Calu3 (cell line): ENCODE data around the gene TRIM36. TPM values are rescaled to one million over a fixed set of nuclear protein-coding genes. Genes with fewer than 3 reads are reported as not detected.

Experiments used
- BruUV-seq: library from RNA; stranded (reverse); fragments of 400-500 nt; replicated peaks from 2 replicates; lab custom pipeline; 2021; lab: Mats Ljungman, UMichigan
- CTCF ChIA-PET: fragments of 300-600 bp; sonication (Branson Sonifier 250); formaldehyde crosslinking; loops from one replicate; lab custom pipeline; 2022; ENCODE audit warnings: antibody characterized with exemption; lab: Charles Lee
- DNase-seq: peaks from one replicate; pipeline ENCODE4 v3.0.0; 2022
- H3K27ac Mint-ChIP-seq: one replicate; pipeline ENCODE4 v1.8.0; 2022; ENCODE audit warnings: mixed read lengths; ENCODE audit not compliant: unreplicated experiment
- H3K27me3 Mint-ChIP-seq: one replicate; pipeline ENCODE4 v1.8.0; 2022; ENCODE audit warnings: mixed read lengths; ENCODE audit not compliant: unreplicated experiment
- H3K36me3 Mint-ChIP-seq: one replicate; pipeline ENCODE4 v1.8.0; 2022; ENCODE audit warnings: mild to moderate bottlenecking, moderate library complexity, mixed read lengths; ENCODE audit not compliant: insufficient read depth, unreplicated experiment
- H3K4me1 Mint-ChIP-seq: one replicate; pipeline ENCODE4 v1.8.0; 2022; ENCODE audit warnings: mild to moderate bottlenecking, low read depth, mixed read lengths; ENCODE audit not compliant: unreplicated experiment
- H3K4me3 Mint-ChIP-seq: one replicate; pipeline ENCODE4 v1.8.0; 2022; ENCODE audit warnings: mild to moderate bottlenecking, low read depth, moderate library complexity, mixed read lengths; ENCODE audit not compliant: unreplicated experiment
- H3K9me3 Mint-ChIP-seq: one replicate; pipeline ENCODE4 v1.8.0; 2022; ENCODE audit warnings: low read depth, mixed read lengths; ENCODE audit not compliant: unreplicated experiment
- intact Hi-C: fragments of 100-400 bp; cut with micrococcal nuclease; formaldehyde crosslinking; loops from one replicate; pipeline ENCODE4 v1.10.0; 2022; ENCODE audit not compliant: unreplicated experiment
- total RNA-seq: library from RNA; stranded (reverse); gene quantifications from 2 replicates; pipeline ENCODE4 v1.2.3, GENCODE V29; 2022
- TF ChIP-seq, protein P1 (sequence below): fragments of 200-600 bp; IDR thresholded peaks from one replicate; pipeline ENCODE4 v1.8.0; 2022; ENCODE audit warnings: antibody characterized with exemption; ENCODE audit not compliant: unreplicated experiment

TRIM36 gene
- total RNA-seq, 1 experiment from 2014 or later = 4.4 TPM

DNA sequence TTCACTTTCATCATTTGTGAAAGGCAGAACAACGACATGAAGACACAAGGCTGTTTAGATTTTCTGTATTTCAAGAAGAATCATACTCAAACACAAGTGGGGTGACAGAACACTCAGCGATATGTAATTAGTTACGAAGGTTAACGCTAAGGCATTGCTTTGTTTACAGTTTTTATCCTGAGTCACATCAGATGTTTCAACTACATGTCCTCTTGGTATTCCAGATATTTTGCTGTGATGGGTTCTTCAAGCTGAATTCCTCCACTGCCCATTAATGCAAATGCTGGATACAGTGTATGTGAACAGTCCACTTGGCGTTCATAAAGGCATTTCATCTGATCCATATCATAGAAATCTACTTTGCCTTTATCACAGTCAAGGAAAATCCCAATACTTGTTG is 43.4 kb downstream of the TRIM36 start:
- TF ChIP-seq, protein P1, sequence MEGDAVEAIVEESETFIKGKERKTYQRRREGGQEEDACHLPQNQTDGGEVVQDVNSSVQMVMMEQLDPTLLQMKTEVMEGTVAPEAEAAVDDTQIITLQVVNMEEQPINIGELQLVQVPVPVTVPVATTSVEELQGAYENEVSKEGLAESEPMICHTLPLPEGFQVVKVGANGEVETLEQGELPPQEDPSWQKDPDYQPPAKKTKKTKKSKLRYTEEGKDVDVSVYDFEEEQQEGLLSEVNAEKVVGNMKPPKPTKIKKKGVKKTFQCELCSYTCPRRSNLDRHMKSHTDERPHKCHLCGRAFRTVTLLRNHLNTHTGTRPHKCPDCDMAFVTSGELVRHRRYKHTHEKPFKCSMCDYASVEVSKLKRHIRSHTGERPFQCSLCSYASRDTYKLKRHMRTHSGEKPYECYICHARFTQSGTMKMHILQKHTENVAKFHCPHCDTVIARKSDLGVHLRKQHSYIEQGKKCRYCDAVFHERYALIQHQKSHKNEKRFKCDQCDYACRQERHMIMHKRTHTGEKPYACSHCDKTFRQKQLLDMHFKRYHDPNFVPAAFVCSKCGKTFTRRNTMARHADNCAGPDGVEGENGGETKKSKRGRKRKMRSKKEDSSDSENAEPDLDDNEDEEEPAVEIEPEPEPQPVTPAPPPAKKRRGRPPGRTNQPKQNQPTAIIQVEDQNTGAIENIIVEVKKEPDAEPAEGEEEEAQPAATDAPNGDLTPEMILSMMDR = no peak
- Mint-ChIP-seq H3K27me3 (no peaks in the 10 kb centered on the region), H3K36me3 (no peaks in the 10 kb centered on the region), H3K27ac (no peak overlapping the region), H3K9me3 (no peaks in the 10 kb centered on the region), H3K4me1 (no peaks in the 10 kb centered on the region), H3K4me3 (no peak overlapping the region)
- no TSS peak for BruUV-seq
- intact Hi-C loops = no loop called here
- DNase-seq = no peak
- CTCF ChIA-PET = no interaction called here

DNA sequence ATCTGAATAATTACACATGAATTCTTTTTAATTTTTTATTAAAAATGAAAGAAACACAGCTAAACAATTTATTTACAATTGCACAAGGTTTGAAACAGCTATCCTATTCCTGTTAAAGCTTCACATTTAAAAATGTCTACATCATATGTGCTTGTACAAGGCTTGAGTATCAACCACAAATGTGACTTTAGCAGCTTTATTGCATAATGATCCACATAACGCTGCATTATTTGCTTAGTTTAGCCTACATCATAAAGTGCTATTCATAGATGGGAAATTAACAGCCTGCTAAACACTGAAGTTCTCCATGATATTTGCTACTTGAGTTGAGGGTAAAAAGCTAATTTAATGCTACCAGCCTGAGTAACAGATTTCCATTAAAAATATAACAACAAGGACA is 45.0 kb downstream of the TRIM36 start:
- BruUV-seq = no TSS peak
- Mint-ChIP-seq H3K4me3 (no peak overlapping the region), H3K9me3 (no peaks in the 10 kb centered on the region), H3K27ac (no peak overlapping the region), H3K27me3 (no peaks in the 10 kb centered on the region), H3K36me3 (no peaks in the 10 kb centered on the region), H3K4me1 (no peaks in the 10 kb centered on the region)
- CTCF ChIA-PET = no interaction called here
- TF ChIP-seq, protein P1 = no peak
- no peak for DNase-seq
- intact Hi-C loops = no loop called here

DNA sequence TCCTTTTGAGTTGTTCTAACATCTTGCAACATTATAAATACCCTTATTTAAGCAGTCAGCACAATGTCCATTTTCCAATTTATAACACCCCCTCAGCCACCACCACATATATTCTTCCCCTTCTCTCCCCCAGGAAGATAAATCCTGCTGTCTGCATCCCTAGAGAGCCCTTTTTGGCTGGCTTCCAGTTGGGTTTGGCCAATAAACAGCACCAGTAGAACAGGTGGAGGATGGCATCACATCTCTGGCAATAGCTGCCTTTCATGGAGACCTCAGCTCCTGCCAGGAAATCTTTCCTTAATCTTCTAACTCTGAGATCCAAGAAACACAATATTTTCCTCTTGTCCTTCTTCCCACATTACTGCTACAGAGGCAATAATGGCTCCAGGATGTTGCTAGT is 53.7 kb downstream of the TRIM36 start:
- Mint-ChIP-seq H3K27ac (no peak overlapping the region), H3K9me3 (peaks cover 3% of the 10 kb centered on the region), H3K4me1 (no peaks in the 10 kb centered on the region), H3K27me3 (no peaks in the 10 kb centered on the region), H3K4me3 (no peak overlapping the region), H3K36me3 (no peaks in the 10 kb centered on the region)
- BruUV-seq = no TSS peak
- intact Hi-C loops = no loop called here
- no peak for DNase-seq
- CTCF ChIA-PET = no interaction called here
- TF ChIP-seq, protein P1 = no peak

DNA sequence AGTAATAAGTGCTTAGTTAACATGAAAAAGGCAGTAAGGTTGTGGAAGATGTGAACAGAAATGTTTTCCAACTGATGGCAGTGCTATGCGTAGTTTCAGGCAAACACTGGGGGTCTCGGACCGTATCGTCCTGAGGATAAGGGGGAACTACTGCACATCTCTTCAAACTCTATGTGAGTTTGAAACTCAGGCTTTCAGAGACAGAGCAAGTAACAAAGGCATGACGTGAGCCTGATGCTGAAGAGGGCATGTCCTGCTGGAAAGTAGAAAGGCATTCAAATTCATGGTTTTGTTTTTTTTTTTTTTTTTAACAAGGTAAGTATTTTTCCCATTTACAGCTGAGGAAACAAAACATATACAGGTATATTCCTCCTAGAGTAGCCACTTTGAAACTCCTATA is 59.9 kb downstream of the TRIM36 start:
- no TSS peak for BruUV-seq

More for the DNA sequence above, 59.9 kb downstream of the TRIM36 start:
- DNase-seq = no peak
- no peak overlapping the region for H3K4me3 Mint-ChIP-seq
- H3K9me3 Mint-ChIP-seq = no peaks in the 10 kb centered on the region
- H3K27ac Mint-ChIP-seq = no peak overlapping the region
- no peaks in the 10 kb centered on the region for H3K4me1 Mint-ChIP-seq
- H3K36me3 Mint-ChIP-seq = no peaks in the 10 kb centered on the region
- TF ChIP-seq, protein P1 = no peak
- intact Hi-C loops = no loop called here
- CTCF ChIA-PET = no interaction called here
- H3K27me3 Mint-ChIP-seq = no peaks in the 10 kb centered on the region
